ENCODE data around the gene THSD8.
A peak's percentile ranks its signal among the peaks of the same experiment; 100 is the strongest.

THSD8 gene

GRCh38 chr19:12794196-12794941, 7.5 kb upstream of the THSD8 start:
- peak overlapping the region; percentile 89 for H3K27ac ChIP-seq (ENCODE audit: low read length)
- peaks cover 48% of the 10 kb centered on the region for H3K4me1 ChIP-seq (ENCODE audit: insufficient read depth, low read length)
- peaks cover 23% of the 10 kb centered on the region for H3K79me2 ChIP-seq (ENCODE audit: insufficient read depth, low read length)
- peak overlapping the region; percentile 79 for H3K9ac ChIP-seq (ENCODE audit: low read depth, low read length)
- peak overlapping the region; percentile 78 for H3K4me2 ChIP-seq (ENCODE audit: insufficient read depth, low read length)
- H3K9me3 ChIP-seq (ENCODE audit: insufficient read depth, low read length, severe bottlenecking) = no peaks in the 10 kb centered on the region
- DNase-seq (no peak), ATAC-seq (ENCODE audit: insufficient read depth, low read depth) (no peak)
- peak overlapping the region; percentile 69 to 71; a peak in 3 of 4 replicates for H3K4me3 ChIP-seq (ENCODE audit: low read depth in 1 of 2, low read length in 2 of 2)
- peak overlapping the region; percentile 62 for H2AFZ ChIP-seq (ENCODE audit: low read depth, low read length)
- TF ChIP-seq CTCF (IDR thresholded peaks at IDR 0.05; ENCODE audit: borderline replicate concordance, extremely low read depth, low read length, poor library complexity, severe bottlenecking) = no peak
- no peak for TF ChIP-seq EZH2 (IDR thresholded peaks at IDR 0.05; ENCODE audit: borderline replicate concordance, low read depth, low read length, severe bottlenecking)
- H3K36me3 ChIP-seq (ENCODE audit: insufficient read depth, low read length) = no peaks in the 10 kb centered on the region; the same call in 1 of the 2 replicates
- no peaks in the 10 kb centered on the region; the same call in 1 of the 2 replicates for H4K20me1 ChIP-seq (ENCODE audit: insufficient read depth, low read length)
- no peaks in the 10 kb centered on the region for H3K27me3 ChIP-seq (ENCODE audit: insufficient read depth, low read length, poor library complexity)

- Histone ChIP-seq H3K4me1 (ENCODE audit: insufficient read depth, low read length) (peaks cover 46% of the 10 kb centered on the region), H3K27me3 (ENCODE audit: insufficient read depth, low read length, poor library complexity) (no peaks in the 10 kb centered on the region), H3K27ac (ENCODE audit: low read length) (no peak overlapping the region), H3K36me3 (ENCODE audit: insufficient read depth, low read length) (no peaks in the 10 kb centered on the region; the same call in 1 of the 2 replicates), H3K4me2 (ENCODE audit: insufficient read depth, low read length) (no peak overlapping the region), H3K9me3 (ENCODE audit: insufficient read depth, low read length, severe bottlenecking) (no peaks in the 10 kb centered on the region), H3K4me3 (ENCODE audit: low read depth in 1 of 2, low read length in 2 of 2) (no peak overlapping the region), H3K79me2 (ENCODE audit: insufficient read depth, low read length) (peaks cover 23% of the 10 kb centered on the region), H3K9ac (ENCODE audit: low read depth, low read length) (peak overlapping the region; percentile 79; the same call in 1 of the 2 replicates), H4K20me1 (ENCODE audit: insufficient read depth, low read length) (no peaks in the 10 kb centered on the region; the same call in 1 of the 2 replicates), H2AFZ (ENCODE audit: low read depth, low read length) (no peak overlapping the region)
- TF ChIP-seq EZH2 (IDR thresholded peaks at IDR 0.05; ENCODE audit: borderline replicate concordance, low read depth, low read length, severe bottlenecking) (no peak), CTCF (IDR thresholded peaks at IDR 0.05; ENCODE audit: borderline replicate concordance, extremely low read depth, low read length, poor library complexity, severe bottlenecking) (no peak)
- DNase-seq (no peak), ATAC-seq (ENCODE audit: insufficient read depth, low read depth) (no peak)
Measured at GRCh38 chr19:12794971-12795381, 6.9 kb upstream of the THSD8 start.

- peak overlapping the region; percentile 51 for H2AFZ ChIP-seq (ENCODE audit: low read depth, low read length)
- 0 out of 4 replicates have a peak overlapping the region, but pooled peaks of 1 of the 2 experiments have one; percentile 30 for H3K4me3 ChIP-seq (ENCODE audit: low read depth in 1 of 2, low read length in 2 of 2)
- peak; percentile 43 for ATAC-seq (ENCODE audit: insufficient read depth, low read depth)
- H3K27me3 ChIP-seq (ENCODE audit: insufficient read depth, low read length, poor library complexity) = no peaks in the 10 kb centered on the region
- TF ChIP-seq EZH2 (IDR thresholded peaks at IDR 0.05; ENCODE audit: borderline replicate concordance, low read depth, low read length, severe bottlenecking) = no peak
- TF ChIP-seq CTCF (IDR thresholded peaks at IDR 0.05; ENCODE audit: borderline replicate concordance, extremely low read depth, low read length, poor library complexity, severe bottlenecking) = peak; percentile 99
- no peaks in the 10 kb centered on the region; the same call in 1 of the 2 replicates for H3K36me3 ChIP-seq (ENCODE audit: insufficient read depth, low read length)
- no peaks in the 10 kb centered on the region for H3K9me3 ChIP-seq (ENCODE audit: insufficient read depth, low read length, severe bottlenecking)
- peaks cover 23% of the 10 kb centered on the region for H3K79me2 ChIP-seq (ENCODE audit: insufficient read depth, low read length)
- peak overlapping the region; percentile 19; the same call in 1 of the 2 replicates for H3K27ac ChIP-seq (ENCODE audit: low read length)
- peak overlapping the region; percentile 56 for H3K4me2 ChIP-seq (ENCODE audit: insufficient read depth, low read length)
- peak overlapping the region; percentile 33 for H3K9ac ChIP-seq (ENCODE audit: low read depth, low read length)
- peak; percentile 82 for DNase-seq
- peaks cover 33% of the 10 kb centered on the region for H3K4me1 ChIP-seq (ENCODE audit: insufficient read depth, low read length)
- H4K20me1 ChIP-seq (ENCODE audit: insufficient read depth, low read length) = no peaks in the 10 kb centered on the region; the same call in 1 of the 2 replicates
Measured at GRCh38 chr19:12796146-12797071, 5.5 kb upstream of the THSD8 start.
